M059J (cell line): Measurements from ENCODE around the gene PLAAT1. TPM values are rescaled to one million over a fixed set of nuclear protein-coding genes. Genes with fewer than 3 reads are reported as not detected.

Experiments used
- DNase-seq: peaks from one replicate; pipeline ENCODE4 v3.0.0-alpha.2; 2012; ENCODE audit warnings: low read depth
- total RNA-seq: library from RNA; depleted of rRNA; stranded (reverse); fragments of >200 nt; shearing (Covaris generic); gene quantifications from 2 replicates; pipeline ENCODE4 v1.2.3, GENCODE V29; 2014; rRNA removed

Gene PLAAT1
- 4.8 and 7.1 TPM in 2 replicates for total RNA-seq

GRCh38 chr3:193240850-193241706, at the start of gene PLAAT1:
Gene PLAAT1, plus strand, starts transcription at chr3:193241222. Its CDS starts 14,429 bp downstream, at chr3:193255651.
- peak; percentile 72 for DNase-seq

DNA sequence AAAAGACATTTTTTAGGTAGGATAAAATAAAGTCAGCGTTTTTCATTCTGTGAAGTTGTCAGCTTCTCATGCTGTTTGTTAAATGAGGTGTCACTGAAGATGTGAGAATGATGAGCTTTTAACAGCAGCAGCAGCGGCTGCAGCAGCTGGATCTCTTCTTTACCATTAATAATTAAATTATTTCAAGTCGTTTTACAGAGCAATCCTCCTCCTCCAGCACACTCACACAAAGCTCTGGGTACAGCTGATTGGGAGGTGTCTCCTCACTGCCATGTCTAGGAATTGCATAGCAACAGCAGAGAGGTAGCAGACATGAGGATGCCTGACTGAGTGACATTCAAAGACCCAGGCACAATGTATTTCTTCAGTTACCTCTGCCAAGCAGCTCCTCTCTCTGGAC, 46.7 kb upstream of the PLAAT1 start:
- no peak for DNase-seq

DNA sequence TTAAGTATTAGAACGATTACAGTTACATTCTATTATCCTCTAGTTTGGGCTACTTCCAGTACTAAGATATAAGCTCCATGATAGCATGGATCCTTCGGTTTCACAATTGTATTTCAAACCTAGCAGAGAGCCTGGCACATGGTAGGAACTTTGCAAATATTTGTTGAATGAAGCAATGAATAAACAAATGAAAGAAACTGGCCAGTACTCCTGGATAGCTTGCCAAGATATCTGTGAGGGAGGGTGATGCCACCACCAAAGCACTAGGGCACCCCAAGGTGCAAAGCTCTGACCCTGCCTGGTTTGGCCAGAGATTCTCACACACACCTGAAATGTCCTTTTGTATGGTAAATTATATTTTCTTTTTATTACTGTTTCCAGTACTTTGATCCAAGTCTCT, 44.3 kb upstream of the PLAAT1 start:
- no peak for DNase-seq

DNA sequence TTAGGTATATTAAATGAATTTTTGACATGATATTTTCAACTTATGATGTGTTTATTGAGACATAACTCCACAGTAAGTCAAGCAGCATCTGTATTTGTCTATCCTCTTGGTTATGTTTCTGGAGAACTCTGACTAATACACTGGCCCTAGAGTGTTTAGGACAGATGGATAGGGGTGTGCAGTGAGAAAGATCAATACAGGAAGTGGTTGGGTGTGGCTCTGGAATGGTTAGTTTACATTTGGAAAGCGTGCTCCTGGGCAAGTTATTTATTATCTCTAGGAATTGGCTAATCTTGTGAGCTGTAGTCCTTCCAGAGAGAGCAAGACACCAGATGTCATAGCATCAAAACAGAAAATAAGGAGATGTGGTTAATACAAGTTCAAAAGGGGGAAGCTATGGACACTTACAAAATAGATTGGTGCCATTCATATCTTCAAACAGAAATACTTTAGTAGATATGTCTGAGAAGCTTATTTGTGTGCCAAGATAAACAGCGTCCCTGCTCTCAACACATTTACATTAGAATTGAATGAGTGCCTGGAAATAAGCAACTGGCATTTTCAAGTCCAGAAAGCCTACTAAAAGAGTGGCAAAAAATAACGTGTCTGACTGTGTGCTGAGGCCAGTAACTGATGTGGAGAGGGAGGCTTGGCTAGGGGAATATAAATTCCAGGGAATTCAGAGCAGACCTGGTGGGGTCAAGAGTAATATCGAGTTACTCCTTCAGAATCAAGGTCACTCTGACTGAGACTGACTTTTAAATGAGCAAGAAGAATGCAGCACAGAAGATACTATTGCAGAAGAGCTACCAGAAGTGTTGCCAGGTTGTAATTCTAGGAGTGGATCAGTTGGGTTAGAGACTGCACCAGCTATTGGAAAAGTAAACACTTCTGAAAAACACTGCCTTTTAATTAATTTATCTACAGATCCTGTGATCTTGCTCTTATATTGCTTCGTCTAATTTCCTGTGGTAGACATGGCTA, 33.4 kb upstream of the PLAAT1 start:
- DNase-seq = no peak

DNA sequence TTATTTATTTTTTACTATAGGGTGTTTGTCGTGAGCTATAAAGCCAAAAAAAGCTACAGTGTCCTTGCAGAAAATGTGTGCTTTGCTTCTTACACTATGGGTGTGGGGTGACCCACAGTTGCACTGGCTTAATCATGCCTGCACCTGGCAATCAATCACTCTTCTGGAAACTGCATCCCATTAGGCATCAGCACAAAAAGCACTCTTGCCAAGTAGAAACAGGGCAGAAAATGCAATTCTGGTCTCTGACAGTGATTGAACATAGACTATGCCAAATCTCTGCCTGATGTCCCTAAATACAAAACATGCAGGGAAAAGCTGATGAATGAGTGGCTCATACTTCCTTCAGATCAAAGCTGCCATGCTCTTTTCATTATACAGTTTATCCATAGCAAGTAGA, 30.4 kb upstream of the PLAAT1 start:
- DNase-seq = no peak

GRCh38 chr3:193211173-193211572, 29.8 kb upstream of the PLAAT1 start:
- DNase-seq = no peak

- no peak for DNase-seq
Observed at GRCh38 chr3:193211984-193212383, 29.0 kb upstream of the PLAAT1 start.

DNA sequence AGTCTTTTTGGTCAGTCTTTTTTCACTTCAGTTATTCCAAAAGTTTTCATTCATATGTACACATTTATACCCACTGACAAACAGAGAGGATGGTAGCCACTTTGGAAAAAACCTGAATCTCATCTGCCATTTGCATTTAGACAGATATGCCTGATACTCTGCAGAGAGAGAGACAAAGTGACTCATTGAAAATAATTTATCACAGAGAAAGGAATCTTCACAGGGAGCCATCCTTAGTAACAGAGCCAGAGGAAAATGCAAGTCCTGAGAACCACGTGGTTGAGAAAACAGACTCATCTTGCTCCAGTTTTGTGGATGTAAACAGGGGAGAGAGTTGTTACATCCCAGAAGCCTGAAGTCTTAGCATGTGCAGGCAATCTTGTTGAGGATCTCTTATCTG, 28.2 kb upstream of the PLAAT1 start:
- DNase-seq = no peak

GRCh38 chr3:193214445-193214844, 26.6 kb upstream of the PLAAT1 start:
- DNase-seq = peak; percentile 3

GRCh38 chr3:193225302-193226125, 15.5 kb upstream of the PLAAT1 start:
- DNase-seq = no peak

DNA sequence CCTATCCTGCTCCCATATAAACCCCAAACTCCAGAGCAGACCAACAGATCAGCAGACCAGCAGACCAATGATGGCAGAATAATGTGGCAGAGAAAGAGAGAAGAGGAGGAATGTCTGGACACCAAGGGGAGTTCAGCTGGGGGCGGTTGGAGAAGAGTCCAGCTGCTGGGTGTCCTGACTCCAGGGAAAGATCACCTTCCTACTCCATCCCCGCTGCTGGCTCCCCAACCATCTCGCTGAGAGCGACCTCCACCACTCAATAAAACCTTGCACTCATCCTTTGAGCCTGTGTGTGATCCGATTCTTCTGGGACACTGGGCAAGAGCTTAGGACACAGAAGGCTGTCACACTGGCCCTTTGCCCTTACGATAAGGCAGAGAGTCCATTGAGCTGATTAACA, 12.8 kb upstream of the PLAAT1 start:
- DNase-seq = no peak

GRCh38 chr3:193229851-193230420, 11.1 kb upstream of the PLAAT1 start:
- no peak for DNase-seq

- no peak for DNase-seq
Observed at GRCh38 chr3:193230610-193231009, 10.4 kb upstream of the PLAAT1 start.

- no peak for DNase-seq
Observed at GRCh38 chr3:193231201-193231600, 9.8 kb upstream of the PLAAT1 start.

DNA sequence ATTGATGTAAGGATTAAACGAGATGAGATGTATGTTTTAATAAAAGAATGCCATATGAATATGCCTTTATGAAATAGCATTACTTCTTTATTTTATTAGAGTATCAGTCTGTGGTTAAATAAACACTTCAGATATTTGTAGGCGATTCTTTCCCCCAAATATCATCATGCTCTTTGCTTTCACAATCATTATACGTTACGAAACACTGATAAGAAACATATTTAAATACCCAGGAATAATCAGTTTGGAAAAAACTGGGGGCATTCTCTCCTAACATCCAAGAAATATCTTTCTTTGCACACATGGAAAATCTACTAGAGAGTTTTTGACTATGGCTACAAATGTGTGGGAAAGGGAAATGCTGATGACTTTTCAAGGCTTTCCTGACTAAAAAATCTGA, 4.4 kb upstream of the PLAAT1 start:
- no peak for DNase-seq

DNA sequence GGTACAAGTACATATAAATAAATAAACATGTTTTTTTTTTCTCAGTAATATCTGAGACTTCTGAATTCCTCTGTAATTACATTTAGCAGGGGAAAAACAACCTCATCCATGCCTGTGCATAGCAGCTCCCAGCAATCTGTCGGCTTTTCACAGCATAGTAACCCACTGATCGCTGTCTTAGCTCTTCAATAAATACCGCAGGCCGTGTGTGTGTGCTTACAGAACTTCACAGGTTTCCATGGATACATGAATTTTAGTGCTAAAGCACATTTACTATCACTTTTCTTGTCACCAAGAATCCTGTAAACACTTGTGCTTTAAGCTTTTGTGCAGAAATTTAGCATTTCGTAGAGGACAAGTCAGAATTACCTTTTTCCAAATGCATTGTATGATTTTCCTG, 4.0 kb upstream of the PLAAT1 start:
- DNase-seq = no peak

DNA sequence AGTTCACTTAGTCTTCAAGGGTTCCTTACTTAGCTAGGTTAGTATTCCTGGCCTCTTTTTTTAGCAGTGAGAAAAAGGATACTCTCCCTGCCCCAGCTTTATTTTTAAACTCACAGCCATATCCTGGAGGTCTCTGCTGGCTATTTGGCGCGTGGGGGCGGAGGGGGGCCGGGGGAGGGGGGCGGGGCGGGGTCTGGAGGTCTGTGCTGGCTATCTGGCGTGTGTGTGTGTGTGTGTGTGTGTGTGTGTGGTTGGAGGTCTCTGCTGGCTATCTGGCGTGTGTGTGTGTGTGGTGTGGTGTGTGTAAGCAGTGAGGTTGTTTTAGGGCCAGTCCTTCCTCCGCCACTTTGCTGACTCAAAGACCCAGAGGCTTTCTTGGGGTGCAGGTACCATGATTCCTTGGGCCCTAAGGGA, 579 bp upstream of the PLAAT1 start:
- DNase-seq = no peak

DNA sequence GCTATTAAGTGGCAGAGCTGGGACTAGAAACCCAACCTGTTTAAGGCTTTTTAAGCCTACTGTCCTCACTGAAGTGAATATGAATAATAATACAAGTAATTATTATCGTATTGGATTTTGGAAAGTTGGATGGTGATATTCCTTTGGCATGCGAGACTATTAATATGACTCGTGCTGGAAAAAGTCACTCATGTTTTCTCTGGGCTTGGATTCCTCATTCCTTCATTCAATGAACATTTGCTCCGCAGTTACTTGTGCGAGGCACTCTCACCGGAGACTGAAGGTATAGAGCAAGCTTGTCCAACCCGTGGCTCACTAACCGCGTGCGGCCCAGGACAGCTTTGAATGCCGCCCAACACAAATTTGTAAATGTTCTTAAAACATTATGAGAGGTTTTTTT, 694 bp downstream of the PLAAT1 start:
- no peak for DNase-seq

DNA sequence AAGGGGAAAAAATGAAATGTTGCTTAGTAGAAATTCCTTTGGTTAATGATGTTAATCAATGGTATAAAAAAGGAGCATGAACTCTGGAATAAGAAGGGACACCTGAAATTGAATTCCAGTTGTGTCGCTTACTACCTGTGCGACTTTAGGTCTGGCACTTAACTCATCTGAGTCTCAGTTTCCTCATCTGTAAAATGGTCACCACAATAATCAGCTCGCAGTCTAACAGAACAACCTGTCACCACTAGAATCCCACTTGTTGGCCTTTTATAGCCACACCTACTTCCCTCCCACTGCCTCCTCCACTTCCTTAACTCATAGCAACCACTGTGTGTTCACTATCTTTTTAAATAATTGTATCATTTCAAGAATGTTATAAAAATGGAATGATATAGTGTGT, 2.5 kb downstream of the PLAAT1 start:
- no peak for DNase-seq

DNA sequence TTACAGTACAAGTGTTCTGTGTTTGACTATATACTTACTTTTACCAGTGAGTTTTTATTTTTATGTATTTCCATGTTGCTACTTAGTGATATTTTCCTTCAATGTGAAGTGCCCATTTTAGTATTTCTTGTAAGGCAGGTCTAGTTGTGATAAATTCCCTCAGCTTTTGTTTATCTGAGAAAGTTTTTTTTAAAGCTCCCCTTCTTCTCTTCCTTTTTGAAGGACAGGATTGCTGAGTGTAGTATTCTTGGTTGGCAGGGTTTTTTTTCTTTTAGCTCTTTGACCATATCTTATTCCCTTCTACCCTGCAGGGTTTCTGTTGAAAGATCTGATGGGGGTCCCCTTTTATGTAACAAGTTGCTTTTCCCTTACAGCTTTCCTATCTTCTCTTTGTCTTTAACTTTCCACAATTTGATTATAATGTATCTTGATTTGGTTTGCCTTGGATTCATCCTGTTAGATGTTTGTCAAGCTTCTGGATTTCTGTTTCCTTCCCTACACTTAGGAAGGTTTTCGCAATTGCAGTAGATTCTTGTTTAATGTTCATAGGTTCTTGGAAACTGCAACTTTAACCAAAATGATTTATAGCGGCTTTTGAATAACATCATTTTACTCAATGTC, 7.9 kb downstream of the PLAAT1 start:
- no peak for DNase-seq

- no peak for DNase-seq
Observed at GRCh38 chr3:193250492-193250891, 9.5 kb downstream of the PLAAT1 start.
